NB4 (cell line): ENCODE data around the gene TRPM4.

Source experiments
- DNase-seq: peaks from one replicate; pipeline ENCODE4 v3.0.0; 2010; ENCODE audit warnings: low read depth
- H3K4me3 ChIP-seq: one replicate; pipeline ENCODE4 v1.5.1; 2011; ENCODE audit warnings: mild to moderate bottlenecking, low read depth, low read length, moderate library complexity
- CTCF ChIP-seq: IDR thresholded peaks from one replicate; pipeline ENCODE4 v1.5.1; 2012; ENCODE audit warnings: low read depth, low read length
- MYC ChIP-seq: IDR thresholded peaks from 2 replicates; pipeline ENCODE4 v1.6.1; 2011; ENCODE audit warnings: low read depth, low read length
- POLR2A ChIP-seq: IDR thresholded peaks from 2 replicates; pipeline ENCODE4 v1.6.1; 2011; ENCODE audit warnings: mild to moderate bottlenecking; ENCODE audit not compliant: insufficient read length; ENCODE audit errors: extremely low read depth
- TF ChIP-seq, protein P1 (sequence below): IDR thresholded peaks from 2 replicates; pipeline ENCODE4 v1.6.1; 2011; ENCODE audit warnings: low read depth, low read length

TRPM4 gene

GRCh38 chr19:49148044-49148682, 9.4 kb upstream of the TRPM4 start:
- H3K4me3 ChIP-seq: no peak overlapping the region
- no peak for DNase-seq
- TF ChIP-seq POLR2A: no peak
- no peak for TF ChIP-seq CTCF

- TF ChIP-seq MYC: no peak
- TF ChIP-seq CTCF: no peak
- TF ChIP-seq, protein P1, sequence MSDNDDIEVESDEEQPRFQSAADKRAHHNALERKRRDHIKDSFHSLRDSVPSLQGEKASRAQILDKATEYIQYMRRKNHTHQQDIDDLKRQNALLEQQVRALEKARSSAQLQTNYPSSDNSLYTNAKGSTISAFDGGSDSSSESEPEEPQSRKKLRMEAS: no peak
- no peak for TF ChIP-seq POLR2A
- DNase-seq: peak; percentile 71
- H3K4me3 ChIP-seq: peak overlapping the region; percentile 62
These were observed 8.6 kb upstream of the TRPM4 start for GRCh38 chr19:49148784-49149651.

- peak; percentile 61 for DNase-seq
- peak overlapping the region; percentile 62 for H3K4me3 ChIP-seq
- TF ChIP-seq CTCF (no peak), MYC (no peak), POLR2A (no peak)
- TF ChIP-seq, protein P1: no peak
These were observed 7.9 kb upstream of the TRPM4 start for GRCh38 chr19:49149652-49150105.

DNA sequence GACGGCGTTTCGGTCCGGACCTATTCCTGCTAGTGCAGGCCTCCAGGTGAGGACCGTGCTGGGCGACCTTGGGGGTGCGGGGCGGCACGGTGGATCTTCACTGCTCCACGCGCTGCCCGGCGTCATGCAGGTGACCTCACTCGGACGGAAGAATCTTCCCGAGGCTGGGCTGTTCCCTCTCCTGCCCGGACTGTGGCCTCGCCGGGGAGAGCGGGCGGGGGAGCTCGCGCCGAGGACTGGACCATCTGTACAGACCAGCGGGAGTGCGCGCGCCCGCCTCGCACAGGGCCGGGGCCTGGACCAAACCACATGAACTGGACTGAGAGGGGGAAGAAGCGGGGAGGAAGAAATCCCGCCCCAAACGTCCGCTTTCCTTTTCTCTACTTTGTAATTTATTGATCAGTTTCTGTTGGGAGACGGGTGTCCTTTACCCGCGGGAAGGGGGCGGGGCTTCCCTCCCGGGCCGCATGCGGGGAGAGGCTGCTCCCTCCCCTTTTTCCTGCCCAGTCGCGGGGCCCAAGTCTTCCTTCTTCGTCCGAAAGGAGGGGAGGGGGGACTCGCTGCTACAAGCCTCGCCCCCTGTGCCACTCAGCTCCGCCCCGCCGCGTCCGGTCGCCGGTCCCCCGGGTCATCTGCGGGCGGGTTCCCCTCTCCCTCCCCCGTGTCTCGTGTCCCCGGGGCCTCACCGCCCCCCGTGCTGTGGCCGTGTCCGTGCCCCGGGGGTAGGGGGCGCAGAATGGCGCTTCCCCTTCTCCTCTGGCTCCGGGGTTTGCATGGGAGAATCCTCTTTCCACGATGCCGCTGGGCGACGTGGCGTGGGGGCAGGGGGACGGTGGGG, 7.3 kb upstream of the TRPM4 start:
- TF ChIP-seq MYC (peak; percentile 60), CTCF (no peak)
- TF ChIP-seq, protein P1: no peak; the same call in 1 of the 2 replicates
- peak overlapping the region; percentile 62 for H3K4me3 ChIP-seq
- DNase-seq: peak; percentile 83

DNA sequence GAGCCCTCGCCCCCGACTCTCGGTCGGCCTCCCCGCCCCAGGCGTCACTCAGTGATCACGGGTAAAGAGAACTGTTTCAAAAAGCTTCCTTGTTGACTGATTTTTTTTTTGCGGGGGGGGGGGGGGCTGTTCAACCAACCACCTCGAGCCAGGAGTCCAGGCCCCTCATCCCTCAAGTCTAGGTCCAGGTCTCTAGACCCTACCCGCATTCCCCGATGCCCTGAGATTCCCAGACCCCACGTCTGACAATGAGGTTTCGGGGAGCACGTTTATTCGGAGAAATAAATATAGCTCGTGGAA, 6.7 kb upstream of the TRPM4 start:
- 0 out of 2 replicates have a peak, but pooled peaks have one; percentile 1 for TF ChIP-seq MYC
- TF ChIP-seq, protein P1: no peak
- TF ChIP-seq POLR2A: no peak
- no peak overlapping the region for H3K4me3 ChIP-seq
- no peak for DNase-seq
